GM23338 (cell line): Measurements from ENCODE around the gene HAP1. TPM values are rescaled to one million over a fixed set of nuclear protein-coding genes. Genes with fewer than 3 reads are reported as not detected.

Experiments
- ATAC-seq: fragments of 200-7000 bp; cut with Tn5 transposase; 3 replicates; pipeline ENCODE4 v1.9.1; 2020
- DNase-seq: peaks from one replicate; pipeline ENCODE4 v3.0.0-alpha.2; 2015; ENCODE audit warnings: low spot score
- H2AFZ ChIP-seq: fragments of 200-600 bp; sonication (generic); 2 replicates; pipeline ENCODE4 v1.8.0; 2016; ENCODE audit warnings: antibody characterized with exemption, mild to moderate bottlenecking, moderate library complexity
- H3F3A ChIP-seq: fragments of 200-600 bp; sonication (generic); replicated peaks from 2 replicates; pipeline ENCODE4 v1.8.0; 2017; ENCODE audit warnings: antibody characterized with exemption, mixed run types, low read depth
- H3K27ac ChIP-seq: fragments of 200-600 bp; sonication (generic); 2 replicates; pipeline ENCODE4 v1.6.1; 2016; ENCODE audit warnings: low read depth
- H3K27me3 ChIP-seq: fragments of 200-600 bp; sonication (generic); 2 replicates; pipeline ENCODE4 v1.8.0; 2016; ENCODE audit warnings: mild to moderate bottlenecking, mixed run types, moderate library complexity; ENCODE audit not compliant: insufficient read depth
- H3K36me3 ChIP-seq: fragments of 200-600 bp; sonication (generic); 2 replicates; pipeline ENCODE4 v1.8.0; 2016; ENCODE audit warnings: mild to moderate bottlenecking; ENCODE audit not compliant: insufficient read depth
- H3K4me1 ChIP-seq: fragments of 200-600 bp; sonication (generic); 2 replicates; pipeline ENCODE4 v1.8.0; 2016; ENCODE audit warnings: mild to moderate bottlenecking, moderate library complexity; ENCODE audit not compliant: insufficient read depth
- H3K4me2 ChIP-seq: fragments of 200-600 bp; sonication (generic); 2 replicates; pipeline ENCODE4 v1.7.1; 2017; ENCODE audit warnings: mixed run types
- H3K4me3 ChIP-seq: fragments of 200-600 bp; sonication (generic); 2 replicates; pipeline ENCODE4 v1.6.1; 2016; ENCODE audit warnings: mixed run types
- H3K79me2 ChIP-seq: fragments of 200-600 bp; sonication (generic); replicated peaks from 2 replicates; pipeline ENCODE4 v1.8.0; 2017; ENCODE audit warnings: mild to moderate bottlenecking; ENCODE audit not compliant: insufficient read depth
- H3K9me2 ChIP-seq: fragments of 200-600 bp; sonication (generic); 2 replicates; pipeline ENCODE4 v1.8.0; 2017; ENCODE audit not compliant: insufficient read depth
- H4K20me1 ChIP-seq: fragments of 200-600 bp; sonication (generic); replicated peaks from 2 replicates; pipeline ENCODE4 v1.8.0; 2017; ENCODE audit warnings: mild to moderate bottlenecking; ENCODE audit not compliant: insufficient read depth
- H3K27ac Mint-ChIP-seq: 2 replicates; pipeline ENCODE4 v1.8.0; 2020; ENCODE audit warnings: inconsistent platforms, mild to moderate bottlenecking, moderate library complexity, mixed read lengths
- H3K27me3 Mint-ChIP-seq: 3 replicates; pipeline ENCODE4 v1.8.0; 2022; ENCODE audit warnings: low read depth, mild to moderate bottlenecking, moderate library complexity, mixed read lengths, inconsistent platforms; ENCODE audit not compliant: insufficient read depth, poor library complexity
- H3K36me3 Mint-ChIP-seq: 3 replicates; pipeline ENCODE4 v1.8.0; 2021; ENCODE audit warnings: low read depth, mild to moderate bottlenecking, inconsistent platforms, moderate library complexity, mixed read lengths
- H3K4me1 Mint-ChIP-seq: 3 replicates; pipeline ENCODE4 v1.8.0; 2020; ENCODE audit warnings: mild to moderate bottlenecking, inconsistent platforms, mixed read lengths
- H3K4me3 Mint-ChIP-seq: 3 replicates; pipeline ENCODE4 v1.8.0; 2021; ENCODE audit warnings: moderate library complexity, mild to moderate bottlenecking, inconsistent platforms, mixed read lengths
- H3K9me3 Mint-ChIP-seq: 3 replicates; pipeline ENCODE4 v1.8.0; 2020; ENCODE audit warnings: moderate library complexity, mild to moderate bottlenecking, inconsistent platforms, mixed read lengths
- CREB1 ChIP-seq: fragments of 250-450 bp; sonication (Bioruptor Pico); IDR thresholded peaks from 2 replicates; pipeline ENCODE4 v1.5.0; 2020; ENCODE audit warnings: low read depth, mild to moderate bottlenecking, moderate library complexity
- CTCF ChIP-seq, 2 experiments: fragments of 200-600 bp in 1 of 2; sonication (generic) in 1 of 2; conservative IDR thresholded peaks; 2 replicates each; pipeline versions ENCODE4 v1.5.1 to v1.6.1; 2016 to 2017; ENCODE audit warnings: antibody characterized with exemption in 2 of 2, low read depth in 2 of 2, mild to moderate bottlenecking in 2 of 2, moderate library complexity in 1 of 2
- ETS1 ChIP-seq: IDR thresholded peaks from 2 replicates; pipeline ENCODE4 v1.6.1; 2016; ENCODE audit warnings: antibody characterized with exemption
- EZH2 ChIP-seq: fragments of 200-600 bp; sonication (generic); IDR thresholded peaks from one replicate; pipeline ENCODE4 v1.8.0; 2017; ENCODE audit warnings: antibody characterized with exemption, mild to moderate bottlenecking, low read depth; ENCODE audit not compliant: unreplicated experiment
- EZH2phosphoT487 ChIP-seq: fragments of 200-600 bp; sonication (generic); IDR thresholded peaks from one replicate; pipeline ENCODE4 v1.8.1; 2018; ENCODE audit warnings: antibody characterized with exemption; ENCODE audit not compliant: unreplicated experiment
- JUNB ChIP-seq: IDR thresholded peaks from one replicate; pipeline ENCODE4 v1.6.1; 2016; ENCODE audit warnings: antibody characterized with exemption; ENCODE audit not compliant: unreplicated experiment
- NANOG ChIP-seq: IDR thresholded peaks from 2 replicates; pipeline ENCODE4 v1.6.1; 2016; ENCODE audit warnings: antibody characterized with exemption, borderline replicate concordance
- POLR2AphosphoS5 ChIP-seq: IDR thresholded peaks from 2 replicates; pipeline ENCODE4 v1.6.1; 2016; ENCODE audit warnings: antibody characterized with exemption, low read depth
- REST ChIP-seq: IDR thresholded peaks from one replicate; pipeline ENCODE4 v1.6.1; 2018; ENCODE audit warnings: antibody characterized with exemption; ENCODE audit not compliant: unreplicated experiment
- STAT1 ChIP-seq: IDR thresholded peaks from one replicate; pipeline ENCODE4 v1.6.1; 2016; ENCODE audit warnings: antibody characterized with exemption; ENCODE audit not compliant: unreplicated experiment
- ZNF114 ChIP-seq: fragments of 250-450 bp; sonication (Bioruptor Pico); IDR thresholded peaks from 2 replicates; pipeline ENCODE4 v1.5.0; 2020; ENCODE audit warnings: mild to moderate bottlenecking, moderate library complexity
- ZNF331 ChIP-seq: fragments of 250-450 bp; sonication (Bioruptor Pico); IDR thresholded peaks from 2 replicates; pipeline ENCODE4 v1.5.0; 2020; ENCODE audit warnings: low read depth, mild to moderate bottlenecking, moderate library complexity
- ZNF462 ChIP-seq: fragments of 250-450 bp; sonication (Bioruptor Pico); IDR thresholded peaks from 2 replicates; pipeline ENCODE4 v1.5.0; 2020; ENCODE audit warnings: mild to moderate bottlenecking, moderate library complexity
- polyA plus RNA-seq: library from polyadenylated mRNA; unstranded; fragments of >200 nt; fragmentation: Nextera tagmentation; extraction: Ambion mirVana; gene quantifications from 2 replicates; pipeline ENCODE4 v1.2.1, GENCODE V29; 2016
- total RNA-seq: library from RNA; depleted of rRNA; stranded (reverse); fragments of >200 nt; shearing (Covaris generic); gene quantifications from 2 replicates; pipeline ENCODE4 v1.2.3, GENCODE V29; 2014

Gene HAP1
- total and polyA plus RNA-seq, 2 experiments from 2014 or later, result 1.6 to 2.2 TPM

- peaks cover 21% of the 10 kb centered on the region for H3K4me1 Mint-ChIP-seq
- TF ChIP-seq JUNB, result no peak
- no peak for TF ChIP-seq CREB1
- TF ChIP-seq ZNF114, result no peak
- no peak for TF ChIP-seq ETS1
- TF ChIP-seq ZNF462 (CRISPR knock-in tag), result no peak
- no peak for TF ChIP-seq ZNF331 (CRISPR knock-in tag)
- TF ChIP-seq REST, result no peak
- TF ChIP-seq EZH2phosphoT487, result no peak
- TF ChIP-seq EZH2, result no peak
- TF ChIP-seq STAT1, result no peak
- TF ChIP-seq POLR2AphosphoS5, result no peak
- no peak for TF ChIP-seq CTCF (conservative IDR thresholded peaks at IDR 0.05; ENCODE audit: low read depth in 2 of 2)
- no peak for TF ChIP-seq NANOG
- no peak for DNase-seq
- peaks cover 2% of the 10 kb centered on the region; the same call in 1 of the 3 replicates for H3K36me3 Mint-ChIP-seq
- H3K27ac ChIP-seq, result no peak overlapping the region
- peaks cover 58% of the 10 kb centered on the region for H3K27me3 ChIP-seq
- H3K79me2 ChIP-seq, result no peaks in the 10 kb centered on the region
- H3K4me3 ChIP-seq, result no peak overlapping the region
- peaks cover 58% of the 10 kb centered on the region for H3K27me3 Mint-ChIP-seq
- no peak for ATAC-seq
- no peaks in the 10 kb centered on the region for H3K9me3 Mint-ChIP-seq
- no peaks in the 10 kb centered on the region for H3K9me2 ChIP-seq
- no peaks in the 10 kb centered on the region for H4K20me1 ChIP-seq
- H3K36me3 ChIP-seq, result no peaks in the 10 kb centered on the region
- no peak overlapping the region for H3K4me2 ChIP-seq
- no peak overlapping the region for H2AFZ ChIP-seq
- no peak overlapping the region for H3K4me3 Mint-ChIP-seq
- no peaks in the 10 kb centered on the region; the same call in 1 of the 2 replicates for H3F3A ChIP-seq
- H3K27ac Mint-ChIP-seq, result no peak overlapping the region
- H3K4me1 ChIP-seq, result peaks cover 17% of the 10 kb centered on the region
Observed at GRCh38 chr17:41736983-41737679, 2.7 kb upstream of the HAP1 start.
